ENCODE results near the gene HEATR5B.
"Not testable (repeated sequence)": the region's sequence is repeated elsewhere in the genome, so short reads cannot be mapped to it uniquely, and the experiment has no call there.

Gene HEATR5B

DNA sequence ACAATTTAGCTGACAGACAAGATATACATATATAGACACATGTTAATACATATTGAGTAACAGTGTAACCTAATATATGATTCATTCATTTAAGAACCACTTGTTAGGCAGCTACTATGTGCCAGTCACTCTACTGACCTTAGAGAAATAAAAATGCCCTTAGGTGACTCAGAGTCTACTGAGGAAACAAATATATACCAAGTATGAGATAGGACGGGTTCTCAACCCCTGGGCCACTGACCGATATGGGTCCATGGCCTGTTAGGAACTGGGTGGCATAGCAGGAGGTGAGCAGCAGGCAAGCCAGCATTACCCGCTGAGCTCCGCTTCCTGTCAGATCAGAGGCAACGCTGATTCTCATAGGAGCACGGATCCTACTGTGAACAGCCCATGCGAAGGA lies 132.6 kb downstream of the HEATR5B start:
- Histone ChIP-seq H3K18ac (ENCODE audit: low read depth in 1 of 2, low read length in 2 of 2) (no peak overlapping the region), H3K4ac (ENCODE audit: low read depth in 1 of 2, low read length in 2 of 2) (no peak overlapping the region), H3K9ac (ENCODE audit: low read length) (no peak overlapping the region), H3K4me3 (ENCODE audit: insufficient read depth in 1 of 2, low read depth in 1 of 2, low read length in 2 of 2) (no peak overlapping the region), H2AK5ac (ENCODE audit: low read length, severe bottlenecking) (no peak overlapping the region), H2BK12ac (ENCODE audit: low read length in 2 of 2) (no peak overlapping the region), H3K9me3 (ENCODE audit: control insufficient read depth, low read length) (no peaks in the 10 kb centered on the region), H3K27me3 (ENCODE audit: control insufficient read depth in 1 of 2, insufficient read depth in 1 of 2, low read length in 2 of 2) (no peaks in the 10 kb centered on the region), H4K8ac (ENCODE audit: low read length) (peak overlapping the region; percentile 35), H4K91ac (ENCODE audit: low read length) (no peak overlapping the region), H2AFZ (ENCODE audit: low read depth, low read length) (no peak overlapping the region), H3K14ac (ENCODE audit: low read length in 2 of 2) (peak overlapping the region in 1 of 2 experiments; percentile 97), H3K79me1 (replicated peaks; ENCODE audit: low read length, poor library complexity, severe bottlenecking) (peaks cover 10% of the 10 kb centered on the region), H3K36me3 (ENCODE audit: control insufficient read depth in 1 of 2, insufficient read depth in 2 of 2, low read depth in 1 of 2, low read length in 2 of 2) (peaks cover 0 to 3% of the 10 kb centered on the region in 2 experiments), H2BK5ac (ENCODE audit: low read depth, low read length, poor library complexity, severe bottlenecking) (no peak overlapping the region), H3K4me1 (ENCODE audit: control insufficient read depth, insufficient read depth, low read depth, low read length) (peaks cover 6% of the 10 kb centered on the region), H2BK120ac (ENCODE audit: low read depth, low read length) (no peak overlapping the region), H3K4me2 (ENCODE audit: low read length, poor library complexity, severe bottlenecking) (no peak overlapping the region), H3K27ac (ENCODE audit: low read length, poor library complexity, severe bottlenecking) (no peak overlapping the region), H3K23ac (ENCODE audit: low read length in 2 of 2) (no peak overlapping the region), H2BK15ac (ENCODE audit: low read depth, poor library complexity, severe bottlenecking) (no peak overlapping the region)
- 66% methylated on average over 7 of the region's 7 CpGs for WGBS
- DNase-seq: peak; percentile 63

DNA sequence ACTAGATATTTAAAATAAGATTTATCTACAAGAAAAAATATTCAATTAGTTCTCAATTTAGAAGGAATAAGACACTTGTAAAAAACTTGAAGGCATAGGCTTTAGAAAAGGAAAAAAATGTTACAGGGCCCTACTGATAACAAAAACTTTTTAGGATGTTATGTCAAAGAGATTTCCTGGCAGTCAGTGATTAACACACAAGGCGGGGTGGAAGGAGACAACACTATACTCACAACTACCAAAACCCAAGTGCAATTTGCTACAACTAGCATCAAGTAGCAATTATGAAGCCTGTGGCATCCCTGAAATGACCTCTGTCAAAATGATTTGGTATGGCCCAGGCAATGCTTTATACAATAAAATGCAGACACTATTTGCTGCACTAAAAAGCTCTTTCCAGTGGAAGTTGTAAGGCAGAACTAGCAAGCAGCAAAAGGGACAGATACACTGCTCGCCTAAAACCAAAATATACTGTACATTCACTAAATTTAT lies 133.1 kb downstream of the HEATR5B start:
- H2BK15ac ChIP-seq (ENCODE audit: low read depth, poor library complexity, severe bottlenecking): no peak overlapping the region
- no peak overlapping the region for H2BK12ac ChIP-seq (ENCODE audit: low read length in 2 of 2)
- no peak overlapping the region for H3K23ac ChIP-seq (ENCODE audit: low read length in 2 of 2)
- H3K18ac ChIP-seq (ENCODE audit: low read depth in 1 of 2, low read length in 2 of 2): no peak overlapping the region
- no peaks in the 10 kb centered on the region for H3K9me3 ChIP-seq (ENCODE audit: control insufficient read depth, low read length)
- no peak overlapping the region for H2BK5ac ChIP-seq (ENCODE audit: low read depth, low read length, poor library complexity, severe bottlenecking)
- H2BK120ac ChIP-seq (ENCODE audit: low read depth, low read length): no peak overlapping the region
- H3K4ac ChIP-seq (ENCODE audit: low read depth in 1 of 2, low read length in 2 of 2): no peak overlapping the region
- H3K36me3 ChIP-seq (ENCODE audit: control insufficient read depth in 1 of 2, insufficient read depth in 2 of 2, low read depth in 1 of 2, low read length in 2 of 2): peaks cover 0 to 3% of the 10 kb centered on the region in 2 experiments
- H3K27me3 ChIP-seq (ENCODE audit: control insufficient read depth in 1 of 2, insufficient read depth in 1 of 2, low read length in 2 of 2): no peaks in the 10 kb centered on the region
- H3K9ac ChIP-seq (ENCODE audit: low read length): no peak overlapping the region
- DNase-seq: no peak
- no peak overlapping the region for H2AK5ac ChIP-seq (ENCODE audit: low read length, severe bottlenecking)
- WGBS: 82% methylated on average over 2 of the region's 2 CpGs
- no peak overlapping the region for H3K4me2 ChIP-seq (ENCODE audit: low read length, poor library complexity, severe bottlenecking)
- H4K91ac ChIP-seq (ENCODE audit: low read length): no peak overlapping the region
- no peak overlapping the region for H4K8ac ChIP-seq (ENCODE audit: low read length)
- H3K79me1 ChIP-seq (replicated peaks; ENCODE audit: low read length, poor library complexity, severe bottlenecking): peaks cover 8% of the 10 kb centered on the region
- H3K14ac ChIP-seq (ENCODE audit: low read length in 2 of 2): no peak overlapping the region
- peaks cover 6% of the 10 kb centered on the region for H3K4me1 ChIP-seq (ENCODE audit: control insufficient read depth, insufficient read depth, low read depth, low read length)
- H3K27ac ChIP-seq (ENCODE audit: low read length, poor library complexity, severe bottlenecking): no peak overlapping the region
- no peak overlapping the region for H2AFZ ChIP-seq (ENCODE audit: low read depth, low read length)
- H3K4me3 ChIP-seq (ENCODE audit: insufficient read depth in 1 of 2, low read depth in 1 of 2, low read length in 2 of 2): no peak overlapping the region

DNA sequence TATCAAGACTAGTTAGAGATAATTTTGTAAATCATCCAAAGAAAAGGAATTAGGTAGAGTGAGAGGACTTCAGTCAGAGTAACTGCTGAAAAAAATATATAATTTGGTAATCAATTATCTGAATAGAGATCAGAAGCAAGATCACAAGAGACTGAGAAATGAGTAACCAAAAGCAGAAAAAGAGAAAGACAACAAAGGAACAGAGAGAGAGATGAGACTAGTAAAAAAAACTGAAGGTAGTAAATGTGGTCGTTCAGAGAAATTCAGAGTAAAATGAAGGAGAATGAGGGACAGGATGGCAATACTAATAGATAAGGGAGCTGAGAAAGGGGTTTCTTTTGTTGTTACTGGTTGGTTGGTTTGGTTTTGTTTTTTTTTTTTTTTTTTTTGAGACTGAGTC lies 134.3 kb downstream of the HEATR5B start:
- no peak for DNase-seq

DNA sequence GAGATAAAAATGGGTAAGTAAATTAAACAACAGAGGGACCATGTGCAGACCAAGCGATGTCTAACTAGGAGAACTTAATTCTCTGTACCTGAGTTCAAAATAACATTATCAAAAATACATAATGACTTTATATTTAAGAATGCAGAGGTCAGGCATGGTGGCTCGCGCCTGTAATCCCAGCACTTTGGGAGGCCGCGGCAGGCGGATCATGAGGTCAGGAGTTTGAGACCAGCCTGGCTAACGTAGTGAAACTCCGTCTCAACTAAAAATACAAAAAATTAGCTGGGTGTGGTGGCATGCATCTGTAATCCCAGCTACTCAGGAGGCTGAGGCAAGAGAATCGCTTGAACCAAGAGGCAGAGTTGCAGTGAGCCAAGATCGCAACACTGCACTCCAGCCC lies 138.9 kb downstream of the HEATR5B start:
- not testable (repeated sequence) for H3K4me1 ChIP-seq (ENCODE audit: control insufficient read depth, insufficient read depth, low read depth, low read length); H2BK120ac ChIP-seq (ENCODE audit: low read depth, low read length); H3K9me3 ChIP-seq (ENCODE audit: control insufficient read depth, low read length); H4K8ac ChIP-seq (ENCODE audit: low read length); H3K27ac ChIP-seq (ENCODE audit: low read length, poor library complexity, severe bottlenecking); H3K27me3 ChIP-seq (ENCODE audit: control insufficient read depth in 1 of 2, insufficient read depth in 1 of 2, low read length in 2 of 2); H2AK5ac ChIP-seq (ENCODE audit: low read length, severe bottlenecking); H2BK5ac ChIP-seq (ENCODE audit: low read depth, low read length, poor library complexity, severe bottlenecking); H4K91ac ChIP-seq (ENCODE audit: low read length); H2AFZ ChIP-seq (ENCODE audit: low read depth, low read length); H3K4ac ChIP-seq (ENCODE audit: low read depth in 1 of 2, low read length in 2 of 2); H3K9ac ChIP-seq (ENCODE audit: low read length); H2BK15ac ChIP-seq (ENCODE audit: low read depth, poor library complexity, severe bottlenecking); H2BK12ac ChIP-seq (ENCODE audit: low read length in 2 of 2); H3K23ac ChIP-seq (ENCODE audit: low read length in 2 of 2); H3K14ac ChIP-seq (ENCODE audit: low read length in 2 of 2); H3K79me1 ChIP-seq (replicated peaks; ENCODE audit: low read length, poor library complexity, severe bottlenecking); DNase-seq; H3K36me3 ChIP-seq (ENCODE audit: control insufficient read depth in 1 of 2, insufficient read depth in 2 of 2, low read depth in 1 of 2, low read length in 2 of 2); H3K18ac ChIP-seq (ENCODE audit: low read depth in 1 of 2, low read length in 2 of 2); H3K4me3 ChIP-seq (ENCODE audit: insufficient read depth in 1 of 2, low read depth in 1 of 2, low read length in 2 of 2); H3K4me2 ChIP-seq (ENCODE audit: low read length, poor library complexity, severe bottlenecking)
- WGBS: 97% methylated on average over 8 of the region's 10 CpGs

More for the DNA sequence above, 134.3 kb downstream of the HEATR5B start:
- Histone ChIP-seq H3K4me1 (ENCODE audit: control insufficient read depth, insufficient read depth, low read depth, low read length) (peaks cover 6% of the 10 kb centered on the region), H2AFZ (ENCODE audit: low read depth, low read length) (no peak overlapping the region), H3K14ac (ENCODE audit: low read length in 2 of 2) (no peak overlapping the region), H3K27ac (ENCODE audit: low read length, poor library complexity, severe bottlenecking) (no peak overlapping the region), H2BK5ac (ENCODE audit: low read depth, low read length, poor library complexity, severe bottlenecking) (no peak overlapping the region), H2AK5ac (ENCODE audit: low read length, severe bottlenecking) (no peak overlapping the region), H2BK120ac (ENCODE audit: low read depth, low read length) (no peak overlapping the region), H2BK12ac (ENCODE audit: low read length in 2 of 2) (no peak overlapping the region), H3K4me2 (ENCODE audit: low read length, poor library complexity, severe bottlenecking) (no peak overlapping the region), H3K9ac (ENCODE audit: low read length) (no peak overlapping the region), H3K18ac (ENCODE audit: low read depth in 1 of 2, low read length in 2 of 2) (no peak overlapping the region), H3K4me3 (ENCODE audit: insufficient read depth in 1 of 2, low read depth in 1 of 2, low read length in 2 of 2) (no peak overlapping the region), H3K27me3 (ENCODE audit: control insufficient read depth in 1 of 2, insufficient read depth in 1 of 2, low read length in 2 of 2) (no peaks in the 10 kb centered on the region), H3K9me3 (ENCODE audit: control insufficient read depth, low read length) (no peaks in the 10 kb centered on the region), H2BK15ac (ENCODE audit: low read depth, poor library complexity, severe bottlenecking) (no peak overlapping the region), H3K79me1 (replicated peaks; ENCODE audit: low read length, poor library complexity, severe bottlenecking) (peaks cover 8% of the 10 kb centered on the region), H3K36me3 (ENCODE audit: control insufficient read depth in 1 of 2, insufficient read depth in 2 of 2, low read depth in 1 of 2, low read length in 2 of 2) (peaks cover 0 to 3% of the 10 kb centered on the region in 2 experiments), H4K91ac (ENCODE audit: low read length) (no peak overlapping the region), H3K4ac (ENCODE audit: low read depth in 1 of 2, low read length in 2 of 2) (no peak overlapping the region), H4K8ac (ENCODE audit: low read length) (no peak overlapping the region), H3K23ac (ENCODE audit: low read length in 2 of 2) (no peak overlapping the region)
- WGBS: 84% methylated on average over 1 of the region's 1 CpG

All from mesenchymal stem cell (in vitro differentiated cells and primary cell).